Duodenal mucosa (tissue), 2 donors: Measurements from ENCODE around the gene C2CD4C.

Experiments
- H3K27ac ChIP-seq: one replicate; pipeline ENCODE4 v1.7.0; 2013; ENCODE audit warnings: low read depth, low read length
- H3K27me3 ChIP-seq, 2 donors: one replicate each; pipeline ENCODE4 v1.7.0; 2013; ENCODE audit warnings: low read length in 2 of 2, control low read depth in 1 of 2; ENCODE audit not compliant: insufficient read depth in 2 of 2, control insufficient read depth in 1 of 2
- H3K36me3 ChIP-seq, 2 donors: one replicate each; pipeline ENCODE4 v1.7.0; 2013; ENCODE audit warnings: low read length in 2 of 2, control low read depth in 1 of 2; ENCODE audit not compliant: insufficient read depth in 2 of 2, control insufficient read depth in 1 of 2
- H3K4me1 ChIP-seq, 2 donors: one replicate each; pipeline ENCODE4 v1.7.0; 2013; ENCODE audit warnings: low read length in 2 of 2, control low read depth in 1 of 2; ENCODE audit not compliant: insufficient read depth in 2 of 2, control insufficient read depth in 1 of 2
- H3K4me3 ChIP-seq, 2 donors: one replicate each; pipeline ENCODE4 v1.7.0; 2013; ENCODE audit warnings: low read length in 2 of 2, low read depth in 1 of 2
- H3K9ac ChIP-seq, 2 donors: one replicate each; pipeline ENCODE4 v1.7.0; 2013; ENCODE audit warnings: low read length in 2 of 2, low read depth in 1 of 2
- H3K9me3 ChIP-seq, 2 donors: one replicate each; pipeline ENCODE4 v1.7.0; 2013; ENCODE audit warnings: low read length in 2 of 2, control low read depth in 1 of 2; ENCODE audit not compliant: control insufficient read depth in 1 of 2

C2CD4C gene

DNA sequence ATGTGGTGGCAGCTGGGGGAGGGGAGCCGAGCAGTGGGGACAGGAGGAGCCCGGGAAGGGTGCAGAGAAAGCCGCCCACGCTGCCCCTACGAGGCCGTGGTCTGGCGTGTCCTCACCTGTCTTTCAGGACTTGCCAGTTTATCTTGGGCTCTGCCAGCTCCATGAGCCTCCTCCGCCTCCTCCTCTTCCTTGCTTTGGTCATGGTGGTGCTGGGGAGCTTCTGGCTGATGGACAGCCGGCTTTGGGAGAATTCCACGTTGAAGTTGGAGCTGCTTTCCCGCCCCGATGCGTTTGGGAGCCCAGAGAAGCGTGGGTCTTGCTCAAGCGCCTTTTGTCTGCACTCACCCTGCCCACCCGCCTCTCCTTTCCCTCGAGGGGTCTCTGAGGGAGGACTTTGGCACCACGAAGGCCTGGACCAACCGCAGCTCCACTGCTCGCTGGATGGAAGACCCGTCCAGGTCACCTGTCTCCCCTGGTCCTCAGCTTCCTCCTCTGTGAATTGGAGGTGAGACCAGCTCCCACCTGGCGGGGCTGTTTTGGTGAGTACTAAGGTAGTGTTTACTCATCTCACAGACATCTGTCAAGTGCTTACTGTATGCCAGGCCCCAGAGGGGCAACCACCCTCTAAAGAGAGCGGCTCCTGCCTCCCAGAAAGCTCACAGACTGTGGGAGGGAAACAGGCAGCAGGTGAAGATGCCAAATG lies 34.6 kb downstream of the C2CD4C start:
- Histone ChIP-seq H3K9me3 (no peaks in the 10 kb centered on the region), H3K4me1 (no peaks in the 10 kb centered on the region), H3K27ac (no peak overlapping the region), H3K9ac (no peak overlapping the region), H3K4me3 (no peak overlapping the region), H3K36me3 (no peaks in the 10 kb centered on the region), H3K27me3 (peaks cover 0 to 9% of the 10 kb centered on the region in 2 donors)

GRCh38 chr19:373391-374182 lies 35.4 kb downstream of the C2CD4C start:
- no peak overlapping the region for H3K27ac ChIP-seq
- H3K4me3 ChIP-seq: no peak overlapping the region
- no peaks in the 10 kb centered on the region for H3K4me1 ChIP-seq
- H3K9ac ChIP-seq: no peak overlapping the region
- peaks cover 0 to 9% of the 10 kb centered on the region in 2 donors for H3K27me3 ChIP-seq
- no peaks in the 10 kb centered on the region for H3K36me3 ChIP-seq
- no peaks in the 10 kb centered on the region for H3K9me3 ChIP-seq

DNA sequence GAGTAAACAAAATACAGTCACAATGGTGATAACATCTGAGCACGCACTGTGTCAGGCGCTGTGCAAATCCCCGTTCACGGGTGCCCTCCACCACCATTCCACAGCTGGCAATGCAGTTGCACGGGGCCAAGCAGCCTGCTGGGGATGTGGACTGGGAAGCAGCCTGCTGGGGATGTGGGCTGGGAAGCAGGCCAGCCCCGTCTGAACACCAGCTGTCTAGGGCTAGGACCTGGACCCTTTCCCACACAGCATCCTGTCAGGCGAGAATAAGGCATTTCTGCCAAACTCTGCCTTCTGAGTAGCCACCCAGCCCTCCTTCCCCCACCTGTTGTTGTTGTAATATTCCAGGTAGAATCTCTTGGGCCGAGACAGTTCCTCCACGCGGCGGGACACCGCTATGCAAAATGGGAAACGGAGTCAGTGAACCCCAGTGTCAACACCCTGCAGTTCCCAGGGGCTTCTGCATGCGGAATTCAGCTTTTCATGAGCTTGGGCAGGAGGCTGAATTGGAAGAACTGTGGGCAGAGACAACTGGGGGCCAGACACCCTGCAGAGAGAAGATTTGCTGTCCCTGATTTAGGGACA lies 36.5 kb downstream of the C2CD4C start:
- Histone ChIP-seq H3K4me3 (no peak overlapping the region), H3K27ac (no peak overlapping the region)

DNA sequence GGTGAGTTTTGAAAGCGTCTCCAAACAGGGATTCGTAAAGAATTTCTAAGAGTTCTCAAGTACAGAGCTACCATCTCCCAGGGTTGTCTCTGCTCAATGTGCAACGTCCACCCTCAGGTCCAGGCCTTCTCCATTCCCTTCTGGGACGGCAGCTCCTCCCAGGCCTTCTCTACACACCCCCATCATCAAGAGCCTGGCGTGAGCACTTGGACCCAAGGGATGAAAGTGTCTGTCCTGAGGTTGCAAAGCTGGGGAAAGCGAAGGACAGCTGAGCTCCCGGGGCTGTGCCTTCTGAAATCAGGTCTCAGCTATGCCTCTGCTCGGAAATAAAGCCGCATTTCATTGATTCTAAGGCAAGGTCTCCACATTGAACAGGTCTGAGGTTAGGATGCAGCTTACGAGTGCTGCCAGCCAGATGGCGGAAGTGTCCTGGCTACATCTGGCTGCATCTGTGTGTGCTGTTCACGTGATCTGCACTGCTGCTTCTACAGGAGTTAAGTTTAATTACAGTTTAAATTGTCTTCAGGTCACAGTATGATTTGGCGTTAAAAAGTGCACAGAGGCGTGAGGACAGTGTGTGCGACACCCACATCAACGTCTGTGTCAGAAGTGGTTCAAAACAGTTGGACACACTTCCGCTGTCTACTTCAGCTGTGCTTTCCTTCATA lies 37.3 kb downstream of the C2CD4C start:
- Histone ChIP-seq H3K27me3 (peaks cover 0 to 9% of the 10 kb centered on the region in 2 donors), H3K4me3 (no peak overlapping the region), H3K9ac (no peak overlapping the region), H3K27ac (no peak overlapping the region), H3K9me3 (no peaks in the 10 kb centered on the region), H3K4me1 (no peaks in the 10 kb centered on the region), H3K36me3 (no peaks in the 10 kb centered on the region)

More for the DNA sequence above, 36.5 kb downstream of the C2CD4C start:
- Histone ChIP-seq H3K9ac (no peak overlapping the region), H3K27me3 (peaks cover 0 to 9% of the 10 kb centered on the region in 2 donors), H3K4me1 (no peaks in the 10 kb centered on the region), H3K36me3 (no peaks in the 10 kb centered on the region), H3K9me3 (no peaks in the 10 kb centered on the region)

DNA sequence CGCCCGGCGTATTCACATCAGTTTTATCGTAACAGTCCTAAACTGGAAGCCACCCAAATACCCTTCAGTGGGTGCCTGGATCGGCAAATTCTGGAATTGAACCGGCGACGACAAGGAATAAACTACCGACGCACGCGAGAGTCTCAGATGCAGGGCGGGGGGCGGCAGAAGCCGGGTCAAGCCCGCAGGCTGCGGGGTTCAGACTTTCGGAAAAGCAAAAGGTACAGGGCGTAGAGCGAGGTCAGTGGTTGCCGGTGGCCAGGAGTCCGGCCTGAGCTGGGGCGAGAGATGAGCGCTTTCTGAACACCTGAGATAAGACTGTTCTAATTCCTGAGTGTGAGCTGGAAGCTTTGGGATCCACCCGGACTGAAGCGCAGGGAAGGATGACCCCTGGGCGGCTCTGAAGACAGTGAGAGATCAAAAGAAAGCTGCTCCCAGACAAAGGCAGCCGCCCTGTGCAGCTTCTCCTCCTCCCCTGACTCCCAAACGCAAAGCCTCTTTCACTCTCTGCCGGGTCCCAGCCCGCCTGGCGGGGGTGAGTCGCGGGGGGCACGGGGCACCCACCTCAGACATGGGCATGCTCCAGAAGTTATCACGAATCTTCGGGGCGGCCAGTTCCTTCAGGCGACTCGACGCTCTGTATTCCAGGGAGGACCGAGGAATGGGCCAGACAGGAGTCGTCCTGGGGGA lies 38.2 kb downstream of the C2CD4C start:
- H3K9me3 ChIP-seq: no peaks in the 10 kb centered on the region
- H3K27ac ChIP-seq: no peak overlapping the region
- H3K27me3 ChIP-seq: peaks cover 0 to 9% of the 10 kb centered on the region in 2 donors
- no peaks in the 10 kb centered on the region for H3K4me1 ChIP-seq
- H3K4me3 ChIP-seq: no peak overlapping the region
- H3K36me3 ChIP-seq: no peaks in the 10 kb centered on the region
- no peak overlapping the region for H3K9ac ChIP-seq

- H3K4me3 ChIP-seq: no peak overlapping the region
- no peaks in the 10 kb centered on the region for H3K36me3 ChIP-seq
- H3K27me3 ChIP-seq: peaks cover 0 to 9% of the 10 kb centered on the region in 2 donors
- no peak overlapping the region for H3K27ac ChIP-seq
- no peak overlapping the region for H3K9ac ChIP-seq
- no peaks in the 10 kb centered on the region for H3K9me3 ChIP-seq
- H3K4me1 ChIP-seq: no peaks in the 10 kb centered on the region
Observed at GRCh38 chr19:369876-370275, 39.1 kb downstream of the C2CD4C start.

DNA sequence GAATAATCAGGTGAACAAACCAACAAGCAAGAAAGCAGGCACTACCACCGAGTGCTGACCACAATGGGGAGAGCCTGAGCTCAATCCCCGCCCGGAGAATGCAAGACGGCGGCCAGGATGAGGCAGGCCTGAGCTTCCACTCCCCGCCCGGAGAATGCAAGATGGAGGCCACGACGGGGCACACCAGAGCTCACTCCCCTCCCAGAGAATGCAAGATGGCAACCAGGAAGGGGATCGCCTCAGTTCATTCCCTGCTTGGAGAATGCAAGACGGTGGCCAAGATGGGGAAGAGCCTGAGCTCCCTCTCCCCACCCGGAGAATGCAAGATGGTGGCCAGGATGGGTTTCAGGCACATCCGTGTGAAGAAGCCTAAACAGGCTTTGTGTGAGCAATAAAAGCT lies 39.7 kb downstream of the C2CD4C start:
- H3K9me3 ChIP-seq: no peaks in the 10 kb centered on the region

DNA sequence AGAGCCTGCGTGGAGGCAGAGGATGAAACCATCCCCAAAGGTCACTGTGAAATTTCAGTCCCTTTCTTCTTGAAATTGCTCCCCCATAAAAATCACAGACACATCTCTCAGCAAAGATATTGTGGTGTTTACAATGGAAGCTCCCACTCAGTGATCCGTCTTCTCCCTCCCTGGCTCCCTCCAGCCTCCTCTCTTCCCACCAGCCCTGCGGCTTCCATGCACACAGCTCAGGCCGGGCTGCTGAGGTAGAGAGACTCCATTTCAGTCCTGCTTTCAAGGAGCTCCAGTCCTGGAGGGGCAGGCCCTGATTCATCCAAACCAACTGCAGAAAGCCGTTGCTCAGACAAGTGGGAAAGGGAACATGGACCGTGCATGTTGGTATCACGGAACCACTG lies 40.3 kb downstream of the C2CD4C start:
- Histone ChIP-seq H3K27ac (no peak overlapping the region), H3K9ac (no peak overlapping the region), H3K4me1 (no peaks in the 10 kb centered on the region), H3K4me3 (no peak overlapping the region), H3K36me3 (no peaks in the 10 kb centered on the region), H3K27me3 (peaks cover 0 to 7% of the 10 kb centered on the region in 2 donors), H3K9me3 (no peaks in the 10 kb centered on the region)

More for the DNA sequence above, 39.7 kb downstream of the C2CD4C start:
- Histone ChIP-seq H3K9ac (no peak overlapping the region), H3K27ac (no peak overlapping the region), H3K4me1 (no peaks in the 10 kb centered on the region), H3K27me3 (peaks cover 0 to 9% of the 10 kb centered on the region in 2 donors), H3K36me3 (no peaks in the 10 kb centered on the region), H3K4me3 (no peak overlapping the region)

DNA sequence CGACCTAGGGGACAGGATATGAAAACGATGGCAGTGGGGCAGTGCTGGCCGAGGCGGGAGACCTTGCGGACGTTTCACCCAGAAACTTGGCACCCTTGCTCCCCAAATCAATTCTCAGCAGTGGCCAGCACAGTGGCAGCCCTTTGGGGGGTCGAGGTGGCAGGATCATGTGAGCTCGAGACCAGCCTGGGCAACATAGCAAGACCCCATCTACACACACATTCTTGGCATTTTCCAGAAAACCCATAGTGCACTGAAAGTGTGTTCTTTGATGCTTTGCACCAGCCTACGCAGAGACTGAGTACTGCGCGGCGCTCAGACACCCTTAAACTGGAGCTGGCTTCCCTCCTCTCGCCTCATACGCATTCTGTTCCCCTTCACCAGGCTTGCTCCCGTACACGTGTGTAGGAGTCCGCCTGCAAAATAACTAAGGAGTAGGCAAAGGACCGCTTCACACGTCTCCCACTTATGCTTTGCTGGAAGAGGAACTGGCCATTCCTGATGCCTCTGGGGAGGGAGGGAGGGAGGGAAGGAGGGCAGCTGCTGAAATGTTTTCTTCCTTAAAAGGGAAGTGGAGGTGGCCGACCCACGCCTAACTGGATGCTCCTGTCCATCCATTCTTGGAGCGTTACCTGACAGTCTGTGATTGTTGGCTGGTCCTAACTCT lies 40.9 kb downstream of the C2CD4C start:
- Histone ChIP-seq H3K36me3 (no peaks in the 10 kb centered on the region), H3K27ac (no peak overlapping the region), H3K9ac (no peak overlapping the region), H3K4me1 (no peaks in the 10 kb centered on the region), H3K27me3 (peaks cover 0 to 6% of the 10 kb centered on the region in 2 donors), H3K9me3 (no peaks in the 10 kb centered on the region), H3K4me3 (no peak overlapping the region)
